IPS-20b (cell line): ENCODE data around the gene DBP.
A peak's percentile ranks its signal among the peaks of the same experiment; 100 is the strongest.

Experiments used
- H3K27ac ChIP-seq: one replicate; pipeline ENCODE4 v1.5.1; 2013; ENCODE audit warnings: low read length
- H3K27me3 ChIP-seq: 2 replicates; pipeline ENCODE4 v1.6.1; 2013; ENCODE audit warnings: mild to moderate bottlenecking, low read length, inconsistent platforms; ENCODE audit not compliant: insufficient read depth
- H3K36me3 ChIP-seq: 2 replicates; pipeline ENCODE4 v1.6.1; 2013; ENCODE audit warnings: low read depth, mild to moderate bottlenecking, inconsistent platforms, low read length, moderate library complexity; ENCODE audit not compliant: insufficient read depth
- H3K4me1 ChIP-seq: 2 replicates; pipeline ENCODE4 v1.6.1; 2013; ENCODE audit warnings: mild to moderate bottlenecking, control low read depth, inconsistent platforms, low read length, moderate library complexity; ENCODE audit not compliant: insufficient read depth
- H3K4me3 ChIP-seq: 2 replicates; pipeline ENCODE4 v1.5.1; 2013; ENCODE audit warnings: mild to moderate bottlenecking, low read length, inconsistent platforms
- H3K9ac ChIP-seq: 2 replicates; pipeline ENCODE4 v1.6.1; 2013; ENCODE audit warnings: low read depth, mild to moderate bottlenecking, inconsistent platforms, low read length, moderate library complexity
- H3K9me3 ChIP-seq: 2 replicates; pipeline ENCODE4 v1.6.1; 2013; ENCODE audit warnings: mild to moderate bottlenecking, low read depth, low read length, inconsistent platforms; ENCODE audit not compliant: insufficient read depth

The DBP gene

GRCh38 chr19:48623556-48624066, 13.6 kb downstream of the DBP start:
- peaks cover 11% of the 10 kb centered on the region; the same call in 1 of the 2 replicates for H3K4me1 ChIP-seq

GRCh38 chr19:48619692-48620585, 17.2 kb downstream of the DBP start:
- peaks cover 35% of the 10 kb centered on the region for H3K36me3 ChIP-seq
- H3K27me3 ChIP-seq, result no peaks in the 10 kb centered on the region
- H3K4me1 ChIP-seq, result peaks cover 15% of the 10 kb centered on the region
- H3K9ac ChIP-seq, result peak overlapping the region; percentile 99
- no peaks in the 10 kb centered on the region for H3K9me3 ChIP-seq
- peak overlapping the region; percentile 95 for H3K4me3 ChIP-seq
- peak overlapping the region; percentile 41 for H3K27ac ChIP-seq

More at GRCh38 chr19:48623556-48624066, 13.6 kb downstream of the DBP start:
- peak overlapping the region; percentile 79; the same call in 1 of the 2 replicates for H3K9ac ChIP-seq
- H3K27me3 ChIP-seq, result no peaks in the 10 kb centered on the region
- H3K36me3 ChIP-seq, result no peaks in the 10 kb centered on the region
- peak overlapping the region; percentile 62 for H3K4me3 ChIP-seq
- peak overlapping the region; percentile 41 for H3K27ac ChIP-seq
- H3K9me3 ChIP-seq, result no peaks in the 10 kb centered on the region

GRCh38 chr19:48618916-48619691, 18.1 kb downstream of the DBP start, which contains the start of the genes RPL18 and SPHK2:
Gene RPL18 (minus strand): TSS chr19:48619178. CDS start chr19:48619143, 35 bp downstream.
Gene SPHK2 (plus strand): TSS chr19:48619506. CDS start chr19:48620515, 1,009 bp downstream.
- Histone ChIP-seq H3K4me1 (peaks cover 18% of the 10 kb centered on the region), H3K27me3 (no peaks in the 10 kb centered on the region), H3K27ac (peak within 1 kb of the TSS; percentile 41), H3K36me3 (peaks cover 35% of the 10 kb centered on the region), H3K9me3 (no peaks in the 10 kb centered on the region), H3K9ac (peak within 1 kb of the TSS; percentile 99), H3K4me3 (peak within 1 kb of the TSS; percentile 95)

- Histone ChIP-seq H3K27me3 (no peaks in the 10 kb centered on the region), H3K27ac (peak overlapping the region; percentile 20), H3K36me3 (peaks cover 35% of the 10 kb centered on the region), H3K9ac (peak overlapping the region; percentile 99), H3K9me3 (no peaks in the 10 kb centered on the region), H3K4me3 (peak overlapping the region; percentile 95), H3K4me1 (peaks cover 17% of the 10 kb centered on the region)
These were observed 18.8 kb downstream of the DBP start for GRCh38 chr19:48618278-48618915.

GRCh38 chr19:48617146-48617937, 19.8 kb downstream of the DBP start:
- H3K36me3 ChIP-seq, result peaks cover 35% of the 10 kb centered on the region
- H3K9ac ChIP-seq, result peak overlapping the region; percentile 99
- H3K4me3 ChIP-seq, result peak overlapping the region; percentile 95
- no peak overlapping the region for H3K27ac ChIP-seq
- H3K4me1 ChIP-seq, result peaks cover 15% of the 10 kb centered on the region
- H3K27me3 ChIP-seq, result no peaks in the 10 kb centered on the region
- no peaks in the 10 kb centered on the region for H3K9me3 ChIP-seq

GRCh38 chr19:48616491-48617056, 20.6 kb downstream of the DBP start:
- H3K27ac ChIP-seq, result no peak overlapping the region
- no peaks in the 10 kb centered on the region for H3K9me3 ChIP-seq
- H3K36me3 ChIP-seq, result peaks cover 35% of the 10 kb centered on the region
- H3K27me3 ChIP-seq, result no peaks in the 10 kb centered on the region
- peaks cover 15% of the 10 kb centered on the region for H3K4me1 ChIP-seq
- H3K9ac ChIP-seq, result peak overlapping the region; percentile 99; the same call in 1 of the 2 replicates
- H3K4me3 ChIP-seq, result peak overlapping the region; percentile 95; the same call in 1 of the 2 replicates

GRCh38 chr19:48616041-48616436, 21.1 kb downstream of the DBP start:
- Histone ChIP-seq H3K27ac (peak overlapping the region; percentile 67), H3K9me3 (no peaks in the 10 kb centered on the region), H3K36me3 (peaks cover 35% of the 10 kb centered on the region), H3K4me1 (peaks cover 15% of the 10 kb centered on the region), H3K9ac (peak overlapping the region; percentile 74; the same call in 1 of the 2 replicates), H3K4me3 (peak overlapping the region; percentile 9; the same call in 1 of the 2 replicates), H3K27me3 (no peaks in the 10 kb centered on the region)

- no peaks in the 10 kb centered on the region for H3K9me3 ChIP-seq
- peak overlapping the region; percentile 67 for H3K27ac ChIP-seq
- no peaks in the 10 kb centered on the region for H3K27me3 ChIP-seq
- peak overlapping the region; percentile 74; the same call in 1 of the 2 replicates for H3K9ac ChIP-seq
- H3K4me3 ChIP-seq, result peak overlapping the region; percentile 40; the same call in 1 of the 2 replicates
- H3K36me3 ChIP-seq, result peaks cover 35% of the 10 kb centered on the region
- peaks cover 15% of the 10 kb centered on the region for H3K4me1 ChIP-seq
These were observed 21.7 kb downstream of the DBP start for GRCh38 chr19:48615231-48616040.

- Histone ChIP-seq H3K4me1 (peaks cover 15% of the 10 kb centered on the region), H3K9ac (peak within 1 kb of the TSS; percentile 74), H3K4me3 (peak within 1 kb of the TSS; percentile 40), H3K27me3 (no peaks in the 10 kb centered on the region), H3K9me3 (no peaks in the 10 kb centered on the region), H3K27ac (peak within 1 kb of the TSS; percentile 67), H3K36me3 (peaks cover 35% of the 10 kb centered on the region)
These were observed 22.5 kb downstream of the DBP start, which contains the start of gene FAM83E for GRCh38 chr19:48614436-48615230. Gene FAM83E (minus strand): TSS chr19:48615076. CDS start chr19:48613372, 1,704 bp downstream.
